Body of pancreas (tissue), 4 donors: ENCODE results near the gene PPIAL4G. TPM values are rescaled to one million over a fixed set of nuclear protein-coding genes. Genes with fewer than 3 reads are reported as not detected.
"Not testable (repeated sequence)": the region's sequence is repeated elsewhere in the genome, so short reads cannot be mapped to it uniquely, and the experiment has no call there.

Experiments
- ATAC-seq: fragments of 150-250 bp; one replicate; pipeline ENCODE4 v1.9.1; 2016
- DNase-seq, 4 donors: peaks; one replicate each; pipeline ENCODE4 v3.0.0-alpha.2; 2019
- H3K27ac ChIP-seq, 4 donors: fragments of 200-600 bp; sonication (generic); 1 replicate in 3 of 4; 2 replicates in 1 of 4; pipeline versions ENCODE4 v1.5.1 to v1.6.1; 2016 to 2019; ENCODE audit warnings: mild to moderate bottlenecking in 1 of 4, mixed read lengths in 1 of 4, moderate library complexity in 1 of 4
- H3K27me3 ChIP-seq, 2 donors: fragments of 200-600 bp; sonication (generic); one replicate each; pipeline ENCODE4 v1.6.0; 2016; ENCODE audit warnings: mild to moderate bottlenecking in 1 of 2
- H3K36me3 ChIP-seq, 2 donors: fragments of 200-600 bp; sonication (generic); replicated peaks in 1 of 2; 2 replicates each; pipeline ENCODE4 v1.5.1; 2016; ENCODE audit warnings: low read depth in 2 of 2; ENCODE audit not compliant: insufficient read depth in 1 of 2
- H3K4me1 ChIP-seq: fragments of 200-600 bp; sonication (generic); one replicate; pipeline ENCODE4 v1.6.0; 2016
- H3K4me3 ChIP-seq, 2 donors: fragments of 200-600 bp; sonication (generic); 1 replicate in 1 of 2; 2 replicates in 1 of 2; pipeline ENCODE4 v1.5.1; 2016 to 2019
- H3K9me3 ChIP-seq, 3 donors: fragments of 200-600 bp; sonication (generic); 1 replicate in 2 of 3; 2 replicates in 1 of 3; pipeline ENCODE4 v1.5.1; 2016
- CTCF ChIP-seq, 7 experiments: fragments of 450-650 bp in 4 of 7; fragments of 200-600 bp in 3 of 7; sonication (generic) in 3 of 7; IDR thresholded peaks; one replicate each; pipeline ENCODE4 v1.5.1; 2016 to 2019; ENCODE audit warnings: antibody characterized with exemption in 7 of 7
- POLR2A ChIP-seq, 3 donors: fragments of 450-650 bp; IDR thresholded peaks; one replicate each; pipeline ENCODE4 v1.6.1; 2016; ENCODE audit warnings: antibody characterized with exemption in 3 of 3, mild to moderate bottlenecking in 2 of 3
- WGBS, 2 donors: methylation state at CpG; one replicate each; pipeline ENCODE4 v1.1.5; 2017; 5-methylcytosine and 5-hydroxymethylcytosine counted together
- intact Hi-C: fragments of 100-400 bp; cut with DNase I; formaldehyde crosslinking; loops from one replicate; pipeline ENCODE4 v1.15.1; 2023
- total RNA-seq, 2 donors: library from RNA; depleted of rRNA; stranded (reverse); fragments of >200 nt; gene quantifications; one replicate each; pipeline ENCODE4 v1.1.0, GENCODE V29; 2016

PPIAL4G gene
- not detected for total RNA-seq

GRCh38 chr1:148483029-148483428, at the start of gene PPIAL4G:
TSS of gene PPIAL4G (minus strand) at chr1:148483302. CDS start at chr1:148483252, 50 bp downstream.
- H3K4me1 ChIP-seq, H3K27me3 ChIP-seq, H3K9me3 ChIP-seq, intact Hi-C loops, H3K36me3 ChIP-seq, ATAC-seq, H3K27ac ChIP-seq, H3K4me3 ChIP-seq, DNase-seq: not testable (repeated sequence)
- WGBS, 2 donors = 78 to 86% methylated on average over 11 to 12 of the region's 12 CpGs

- H3K36me3 ChIP-seq, H3K27ac ChIP-seq, H3K4me1 ChIP-seq, H3K27me3 ChIP-seq, intact Hi-C loops, H3K4me3 ChIP-seq, H3K9me3 ChIP-seq, ATAC-seq, DNase-seq: not testable (repeated sequence)
- WGBS, 2 donors = 60% methylated on average over 1 of the region's 4 CpGs; no CpG with 5 or more reads in 1 of the 2 donors
Measured at GRCh38 chr1:148532158-148532557, 49.1 kb upstream of the PPIAL4G start.

- peak overlapping the region in 1 of 4 donors; percentile 24 for H3K27ac ChIP-seq
- H3K9me3 ChIP-seq, intact Hi-C loops, H3K4me3 ChIP-seq, ATAC-seq, H3K4me1 ChIP-seq, H3K36me3 ChIP-seq, H3K27me3 ChIP-seq: not testable (repeated sequence)
- 2% methylated on average over 10 to 21 of the region's 25 CpGs for WGBS, 2 donors
- DNase-seq = peak; percentile 20 to 36 (median 30)
Measured at GRCh38 chr1:148529101-148529567, 46.0 kb upstream of the PPIAL4G start.

- DNase-seq, H3K4me3 ChIP-seq, ATAC-seq, H3K4me1 ChIP-seq, H3K27me3 ChIP-seq, H3K9me3 ChIP-seq, H3K36me3 ChIP-seq, intact Hi-C loops: not testable (repeated sequence)
- peak overlapping the region in 1 of 4 donors; percentile 24 for H3K27ac ChIP-seq
- 0% methylated on average over 3 of the region's 24 CpGs; no CpG with 5 or more reads in 1 of the 2 donors for WGBS, 2 donors
Measured at GRCh38 chr1:148528591-148528990, 45.5 kb upstream of the PPIAL4G start.

GRCh38 chr1:148526587-148526986, 43.5 kb upstream of the PPIAL4G start:
- ATAC-seq = not testable (repeated sequence)

GRCh38 chr1:148523205-148524144, 40.4 kb upstream of the PPIAL4G start:
- WGBS, 2 donors = 19 to 24% methylated on average over 11 to 12 of the region's 35 CpGs

More at GRCh38 chr1:148526587-148526986, 43.5 kb upstream of the PPIAL4G start:
- DNase-seq, H3K27ac ChIP-seq, H3K4me1 ChIP-seq, H3K9me3 ChIP-seq, intact Hi-C loops, H3K27me3 ChIP-seq, H3K4me3 ChIP-seq, H3K36me3 ChIP-seq: not testable (repeated sequence)
- 60 to 100% methylated on average over 1 to 2 of the region's 2 CpGs for WGBS, 2 donors

GRCh38 chr1:148522561-148523204, 39.6 kb upstream of the PPIAL4G start:
- 0 to 1% methylated on average over 20 to 30 of the region's 30 CpGs for WGBS, 2 donors
- peak overlapping the region; percentile 45 to 84 (median 71) for H3K27ac ChIP-seq
- H3K4me3 ChIP-seq, H3K27me3 ChIP-seq, H3K9me3 ChIP-seq, H3K4me1 ChIP-seq, H3K36me3 ChIP-seq, intact Hi-C loops: not testable (repeated sequence)
- ATAC-seq = peak; percentile 87
- DNase-seq = peak; percentile 91 to 96 (median 92)
- TF ChIP-seq CTCF (IDR thresholded peaks at IDR 0.05) = peak in 1 of 7 experiments; percentile 3
- peak; percentile 97 to 100 (median 100) for TF ChIP-seq POLR2A (IDR thresholded peaks at IDR 0.05)

More at GRCh38 chr1:148523205-148524144, 40.4 kb upstream of the PPIAL4G start:
- H3K4me1 ChIP-seq, H3K9me3 ChIP-seq, DNase-seq, H3K36me3 ChIP-seq, intact Hi-C loops, H3K4me3 ChIP-seq, H3K27me3 ChIP-seq: not testable (repeated sequence)
- TF ChIP-seq POLR2A (IDR thresholded peaks at IDR 0.05) = peak in 1 of 3 donors; percentile 4
- ATAC-seq = peak; percentile 6
- peak overlapping the region in 2 of 4 donors; percentile 80 to 84 for H3K27ac ChIP-seq

- H3K27me3 ChIP-seq, H3K4me1 ChIP-seq, H3K9me3 ChIP-seq, intact Hi-C loops, H3K36me3 ChIP-seq, H3K4me3 ChIP-seq: not testable (repeated sequence)
- ATAC-seq (peak; percentile 81), DNase-seq (peak; percentile 86 to 93 (median 89))
- peak overlapping the region; percentile 45 to 80 (median 66) for H3K27ac ChIP-seq
- WGBS, 2 donors = 2 to 3% methylated on average over 17 to 18 of the region's 23 CpGs
Measured at GRCh38 chr1:148522072-148522471, 39.0 kb upstream of the PPIAL4G start.

GRCh38 chr1:148514310-148514709, 31.2 kb upstream of the PPIAL4G start:
- no CpG with 5 or more reads among the region's 3 CpGs for WGBS, 2 donors
- H3K27me3 ChIP-seq, H3K36me3 ChIP-seq, H3K9me3 ChIP-seq, H3K27ac ChIP-seq, H3K4me3 ChIP-seq, intact Hi-C loops, ATAC-seq, DNase-seq, H3K4me1 ChIP-seq: not testable (repeated sequence)

GRCh38 chr1:148512571-148513184, 29.6 kb upstream of the PPIAL4G start:
- 81 to 93% methylated on average over 7 to 8 of the region's 9 CpGs for WGBS, 2 donors
- H3K4me1 ChIP-seq, H3K27ac ChIP-seq, H3K4me3 ChIP-seq, intact Hi-C loops, H3K9me3 ChIP-seq, H3K36me3 ChIP-seq, DNase-seq, H3K27me3 ChIP-seq, ATAC-seq: not testable (repeated sequence)
